GM19395 (cell line): ENCODE results near the gene KRTAP4-11.
"Not testable (repeated sequence)": the region's sequence is repeated elsewhere in the genome, so short reads cannot be mapped to it uniquely, and the experiment has no call there.

Experiments used
- ATAC-seq: cut with Tn5 transposase; IDR thresholded peaks from one replicate; pipeline ENCODE4 v1.9.1; 2021; ENCODE audit warnings: mild to moderate bottlenecking, moderate library complexity; ENCODE audit not compliant: unreplicated experiment

Gene KRTAP4-11

GRCh38 chr17:41125064-41125463 lies 6.9 kb upstream of the KRTAP4-11 start:
- no peak for ATAC-seq

DNA sequence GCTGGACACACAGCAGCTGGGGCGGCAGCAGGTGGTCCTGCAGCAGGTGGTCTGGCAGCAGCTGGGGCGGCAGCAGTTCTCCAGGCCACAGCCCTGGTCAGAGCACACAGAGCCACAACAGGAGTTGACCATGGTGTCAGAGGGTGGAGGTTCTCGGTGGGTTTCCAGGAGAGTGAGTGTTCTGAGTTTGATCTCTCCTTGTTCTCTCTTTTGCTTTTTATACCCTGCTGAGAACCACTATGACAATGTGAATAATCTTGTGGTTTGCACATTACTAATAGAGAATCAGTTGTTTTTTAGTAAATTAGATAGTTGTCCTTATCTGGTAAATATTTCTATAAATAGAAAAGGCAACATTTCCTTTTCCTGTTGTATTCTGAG lies 5.8 kb upstream of the KRTAP4-11 start, which contains the start of gene KRTAP4-12:
KRTAP4-12 (minus strand) TSS at position 192 of the 381 bp plus-strand sequence; CDS start at position 132, 60 bp downstream.
- not testable (repeated sequence) for ATAC-seq

DNA sequence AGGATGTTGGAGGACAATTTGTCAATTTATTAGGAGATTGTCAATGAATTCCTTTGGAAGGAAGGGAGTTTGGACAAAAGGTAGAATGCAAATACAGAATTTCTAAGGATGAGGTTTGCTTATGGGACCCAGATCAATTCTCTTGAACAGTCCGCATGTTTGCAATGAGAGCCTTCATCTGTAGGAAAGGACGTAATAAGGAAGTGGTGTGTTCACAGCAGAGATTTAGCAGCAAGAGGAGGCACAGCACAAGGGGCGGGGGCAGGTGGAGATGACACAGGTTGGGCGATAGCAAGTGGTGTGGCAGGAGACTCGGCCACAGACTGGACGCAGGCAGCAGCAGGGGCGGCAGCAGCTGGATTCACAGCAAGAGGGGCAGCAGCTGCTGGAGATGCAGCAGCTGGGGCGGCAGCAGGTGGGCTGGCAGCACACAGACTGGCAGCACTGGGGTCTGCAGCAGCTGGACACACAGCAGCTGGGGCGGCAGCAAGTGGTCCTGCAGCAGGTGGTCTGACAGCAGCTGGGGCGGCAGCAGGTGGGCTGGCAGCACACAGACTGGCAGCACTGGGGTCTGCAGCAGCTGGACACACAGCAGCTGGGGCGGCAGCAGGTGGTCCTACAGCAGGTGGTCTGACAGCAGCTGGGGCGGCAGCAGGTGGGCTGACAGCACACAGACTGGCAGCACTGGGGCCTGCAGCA lies 5.3 kb upstream of the KRTAP4-11 start:
- not testable (repeated sequence) for ATAC-seq

- ATAC-seq: no peak
Measured at GRCh38 chr17:41121742-41122141, 3.6 kb upstream of the KRTAP4-11 start.

DNA sequence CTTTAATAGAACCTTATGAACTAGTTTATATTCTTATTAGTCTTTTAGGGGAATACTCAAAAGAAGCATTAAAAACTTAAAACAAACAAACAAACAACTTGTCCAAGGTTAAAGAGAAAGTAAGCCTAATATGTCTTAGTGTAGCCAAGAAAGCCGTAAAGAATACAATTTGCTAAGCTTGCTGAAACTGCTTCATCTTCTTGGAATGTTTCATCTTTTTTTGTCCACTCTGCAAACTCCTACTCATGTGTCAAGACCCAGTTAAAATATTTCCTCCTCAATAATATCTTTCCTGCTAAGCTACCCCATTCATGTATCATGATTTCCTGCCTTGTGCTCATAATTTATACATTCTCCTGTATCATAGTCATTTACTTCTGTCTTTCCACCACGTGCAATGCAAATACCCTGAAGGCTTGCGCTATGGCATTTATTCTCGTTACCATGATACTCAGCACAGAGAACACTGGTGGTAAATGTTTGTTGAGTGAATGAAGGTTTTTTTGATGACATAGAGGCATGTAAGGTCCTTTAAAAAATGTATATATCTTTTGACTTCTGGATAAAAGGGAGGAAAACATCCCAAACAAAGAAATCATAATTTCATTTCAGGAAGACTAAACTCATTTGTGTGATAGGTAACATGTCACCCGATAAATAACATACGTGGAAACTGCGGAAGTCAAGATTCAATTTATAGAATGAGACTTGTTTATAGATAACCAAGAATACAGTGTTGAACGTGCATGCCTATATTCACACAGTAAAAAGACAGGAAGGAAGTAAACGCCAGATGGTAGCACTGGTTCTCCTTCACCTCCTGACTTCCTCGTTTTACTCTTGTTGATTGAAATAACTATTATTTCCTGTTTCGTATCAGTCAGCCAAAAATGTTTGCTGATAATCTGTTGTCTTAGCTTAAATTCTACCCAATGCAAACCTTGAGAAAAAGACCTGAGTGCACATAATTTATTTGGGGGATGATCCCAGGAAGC lies 1.8 kb upstream of the KRTAP4-11 start:
- ATAC-seq: not testable (repeated sequence)

GRCh38 chr17:41118721-41119120 lies 548 bp upstream of the KRTAP4-11 start:
- ATAC-seq: no peak

- no peak for ATAC-seq
Measured at GRCh38 chr17:41116297-41116696, 1.9 kb downstream of the KRTAP4-11 start.

- no peak for ATAC-seq
Measured at GRCh38 chr17:41111151-41111885, 6.9 kb downstream of the KRTAP4-11 start.

GRCh38 chr17:41108728-41109386 lies 9.3 kb downstream of the KRTAP4-11 start:
- not testable (repeated sequence) for ATAC-seq

DNA sequence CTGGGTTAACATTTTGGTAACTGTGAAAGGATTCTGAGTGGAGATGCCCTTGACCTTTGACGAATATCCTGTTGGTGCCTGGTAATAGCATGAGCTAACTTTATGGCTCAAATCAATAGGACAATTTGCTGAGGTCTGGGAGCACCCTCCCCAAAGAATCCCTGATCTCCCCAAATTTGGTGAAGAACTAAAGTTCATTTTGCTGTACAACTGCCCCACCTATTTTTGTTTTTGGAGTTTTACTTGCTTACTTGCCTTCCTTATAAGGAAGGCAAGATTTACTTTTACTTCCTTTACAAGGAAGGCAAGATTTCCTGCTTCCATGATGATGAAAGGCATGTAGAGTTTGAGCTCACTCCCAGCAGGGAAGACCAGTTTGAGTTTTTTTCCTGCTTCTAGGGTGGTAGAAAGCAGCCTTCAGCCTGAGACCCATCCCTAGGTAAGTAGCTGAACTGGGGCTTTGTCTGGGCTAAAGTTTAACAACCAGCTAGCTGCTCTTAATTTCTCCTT lies 10.2 kb downstream of the KRTAP4-11 start:
- no peak for ATAC-seq

GRCh38 chr17:41105347-41105746 lies 12.8 kb downstream of the KRTAP4-11 start, which contains the start of gene KRTAP4-9:
KRTAP4-9 (plus strand) TSS chr17:41105389; CDS start chr17:41105389, 0 bp downstream.
- ATAC-seq: not testable (repeated sequence)

DNA sequence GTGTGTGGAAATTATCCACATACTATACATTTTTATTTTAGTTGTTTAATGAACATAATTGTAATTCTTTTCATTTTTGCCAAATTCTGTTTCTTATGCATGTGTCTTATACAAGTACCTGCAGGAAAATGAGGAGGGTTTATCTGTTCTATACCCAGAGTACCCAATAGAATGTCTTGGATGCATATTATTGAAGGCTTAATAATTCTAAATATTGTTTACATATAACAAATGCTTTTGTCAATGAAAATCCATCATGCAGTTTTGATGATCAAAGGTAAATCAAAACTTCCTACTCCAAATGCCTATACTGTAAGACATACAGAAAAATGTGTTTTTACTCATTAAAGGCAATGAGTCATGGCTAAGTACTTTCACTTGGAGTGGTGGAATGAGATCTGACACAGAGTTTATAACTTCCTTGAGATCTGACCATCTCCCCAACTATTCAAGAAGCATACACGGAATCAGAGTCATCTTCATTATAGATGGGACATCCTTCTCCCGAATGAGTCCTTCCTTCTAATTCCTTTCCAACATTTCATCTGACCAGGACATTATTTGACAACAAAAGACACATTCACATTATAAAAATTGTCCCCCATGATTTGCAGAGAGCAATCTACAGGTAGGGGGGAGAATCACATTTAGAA lies 13.7 kb downstream of the KRTAP4-11 start:
- not testable (repeated sequence) for ATAC-seq

DNA sequence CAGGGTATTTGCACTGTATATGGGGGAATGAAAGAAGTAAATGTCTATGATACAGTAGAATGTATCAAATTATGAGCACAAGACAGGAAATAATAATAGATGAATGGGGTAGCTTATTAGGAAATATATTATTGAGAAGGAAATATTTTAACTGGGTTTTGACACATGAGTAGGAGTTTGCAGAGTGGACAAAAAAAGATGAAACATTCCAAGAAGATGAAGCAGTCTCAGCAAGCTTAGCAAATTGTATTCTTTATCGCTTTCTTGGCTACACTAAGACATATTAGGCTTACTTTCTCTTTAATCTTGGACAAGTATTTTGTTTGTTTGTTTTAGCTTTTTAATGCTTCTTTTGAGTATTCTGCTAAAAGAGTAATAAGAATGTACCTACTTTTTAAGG lies 14.3 kb downstream of the KRTAP4-11 start:
- no peak for ATAC-seq

DNA sequence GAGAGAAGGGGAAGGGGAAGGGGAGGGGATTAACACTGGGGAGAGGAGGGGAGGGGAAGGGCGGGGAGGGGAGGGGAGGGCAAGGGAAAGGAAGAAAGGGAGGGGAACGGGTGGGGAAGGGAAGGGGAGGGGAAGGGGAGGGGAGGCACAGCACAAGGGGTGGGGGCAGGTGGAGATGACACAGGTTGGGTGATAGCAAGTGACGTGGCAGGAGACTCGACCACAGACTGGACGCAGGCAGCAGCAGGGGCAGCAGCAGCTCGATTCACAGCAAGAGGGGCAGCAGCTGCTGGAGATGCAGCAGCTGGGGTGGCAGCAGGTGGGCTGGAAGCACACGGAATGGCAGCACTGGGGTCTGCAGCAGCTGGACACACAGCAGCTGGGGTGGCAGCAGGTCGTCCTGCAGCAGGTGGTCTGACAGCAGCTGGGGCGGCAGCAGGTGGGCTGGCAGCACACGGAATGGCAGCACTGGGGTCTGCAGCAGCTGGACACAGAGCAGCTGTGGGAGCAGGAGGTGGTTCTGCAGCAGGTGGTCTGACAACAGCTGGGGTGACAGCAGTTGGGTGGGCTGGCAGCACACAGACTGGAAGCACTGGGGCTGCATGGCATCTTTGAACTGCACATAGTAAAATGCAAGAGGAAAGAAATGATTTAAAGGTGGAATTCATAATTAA lies 16.4 kb downstream of the KRTAP4-11 start, which contains the start of gene KRTAP4-16:
KRTAP4-16 (minus strand) TSS at position 624 of the 674 bp plus-strand sequence; CDS start at position 624, 0 bp downstream.
- ATAC-seq: no peak

- not testable (repeated sequence) for ATAC-seq
Measured at GRCh38 chr17:41099682-41100480, 18.3 kb downstream of the KRTAP4-11 start.

- no peak for ATAC-seq
Measured at GRCh38 chr17:41098481-41098880, 19.7 kb downstream of the KRTAP4-11 start.

GRCh38 chr17:41098042-41098441 lies 20.1 kb downstream of the KRTAP4-11 start, which contains the start of gene KRTAP4-8:
KRTAP4-8 (minus strand) TSS chr17:41098142; CDS start chr17:41098084, 58 bp downstream.
- no peak for ATAC-seq

DNA sequence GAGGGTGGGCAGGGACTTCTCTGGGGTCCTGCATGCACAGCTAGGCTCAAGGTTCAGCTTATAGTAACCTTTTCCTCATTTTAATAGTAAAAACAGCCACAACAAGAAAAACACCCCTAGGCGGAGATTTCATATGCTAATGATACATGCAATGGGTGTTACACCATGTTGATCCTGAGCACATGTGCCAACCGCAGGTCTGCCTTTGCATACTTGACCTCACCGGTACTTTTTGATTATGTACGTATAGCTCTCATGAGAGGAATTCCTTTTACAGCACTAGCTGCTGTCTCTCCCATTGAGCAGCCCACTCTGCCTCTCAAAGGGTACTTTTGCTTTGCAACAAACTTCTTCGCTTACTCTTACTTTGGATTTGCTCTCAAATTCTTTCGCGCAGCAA lies 22.1 kb downstream of the KRTAP4-11 start:
- no peak for ATAC-seq
